HG02981 (cell line): ENCODE data around the gene NFAM1.

ENCODE experiments used
- ATAC-seq: cut with Tn5 transposase; IDR thresholded peaks from one replicate; pipeline ENCODE4 v1.9.1; 2021; ENCODE audit warnings: mild to moderate bottlenecking, moderate library complexity; ENCODE audit not compliant: unreplicated experiment

The NFAM1 gene

GRCh38 chr22:42416671-42417230 lies 15.5 kb downstream of the NFAM1 start:
- no peak for ATAC-seq

GRCh38 chr22:42414565-42415303 lies 17.5 kb downstream of the NFAM1 start:
- ATAC-seq: no peak

- no peak for ATAC-seq
These were observed 18.2 kb downstream of the NFAM1 start for GRCh38 chr22:42414021-42414420.

- no peak for ATAC-seq
These were observed 19.4 kb downstream of the NFAM1 start for GRCh38 chr22:42412744-42413333.

- no peak for ATAC-seq
These were observed 21.5 kb downstream of the NFAM1 start for GRCh38 chr22:42410708-42411107.

- ATAC-seq: no peak
These were observed 23.2 kb downstream of the NFAM1 start for GRCh38 chr22:42408810-42409529.

GRCh38 chr22:42408276-42408675 lies 23.9 kb downstream of the NFAM1 start:
- ATAC-seq: no peak

GRCh38 chr22:42404266-42404665 lies 27.9 kb downstream of the NFAM1 start:
- no peak for ATAC-seq

- ATAC-seq: no peak
These were observed 30.5 kb downstream of the NFAM1 start for GRCh38 chr22:42401535-42402334.

- ATAC-seq: no peak
These were observed 31.2 kb downstream of the NFAM1 start for GRCh38 chr22:42400811-42401534.

GRCh38 chr22:42399315-42400271 lies 32.6 kb downstream of the NFAM1 start:
- no peak for ATAC-seq

- ATAC-seq: no peak
These were observed 34.6 kb downstream of the NFAM1 start for GRCh38 chr22:42397332-42398249.

GRCh38 chr22:42396621-42397331 lies 35.4 kb downstream of the NFAM1 start:
- ATAC-seq: no peak

GRCh38 chr22:42389143-42389542 lies 43.1 kb downstream of the NFAM1 start:
- no peak for ATAC-seq

- no peak for ATAC-seq
These were observed 43.9 kb downstream of the NFAM1 start for GRCh38 chr22:42388130-42388797.

GRCh38 chr22:42387631-42388030 lies 44.6 kb downstream of the NFAM1 start:
- ATAC-seq: no peak

GRCh38 chr22:42385696-42386095 lies 46.5 kb downstream of the NFAM1 start:
- ATAC-seq: no peak
